K562 (cell line): ENCODE measurements around the gene RPL29. TPM values are rescaled to one million over a fixed set of nuclear protein-coding genes. Genes with fewer than 3 reads are reported as not detected.

Experiments
- ATAC-seq: fragments of 200-7000 bp; cut with Tn5 transposase; 3 replicates; pipeline ENCODE4 v1.9.1; 2020; ENCODE audit warnings: moderate library complexity
- BruUV-seq: library from RNA; stranded (reverse); fragments of 400-500 nt; replicated peaks from 2 replicates; lab custom pipeline; 2021; lab: Mats Ljungman, UMichigan
- CTCF ChIA-PET: fragments of 300-600 bp; formaldehyde crosslinking; extraction: SDS; loops from one replicate; lab custom pipeline; 2021; ENCODE audit warnings: low intra/inter-chr PET ratio; lab: Yijun Ruan, JAX
- POLR2A ChIA-PET: fragments of 300-600, 350-650 bp; sonication (Branson Sonifier 250); formaldehyde crosslinking; extraction: SDS; loops from one replicate; lab custom pipeline; 2021; ENCODE audit warnings: antibody characterized with exemption, inconsistent platforms; lab: Yijun Ruan, JAX
- DNase-seq, 4 experiments: peaks; one replicate each; pipeline versions ENCODE4 v3.0.0 to v3.0.0-alpha.2; 2011 to 2018; ENCODE audit warnings: low spot score in 3 of 4, mixed read lengths in 3 of 4; ENCODE audit errors: extremely low read depth in 1 of 4
- FAIRE-seq: peaks from 2 replicates; lab custom pipeline; 2011; peaks lifted over from hg19 to GRCh38; lab: Jason Lieb, UNC
- H2AFZ ChIP-seq: 2 replicates; pipeline ENCODE4 v1.6.0; 2011; ENCODE audit warnings: low read depth, low read length, control low read depth, inconsistent platforms
- H3K27ac ChIP-seq: fragments of 200-600 bp; 3 replicates; pipeline ENCODE4 v1.8.0; 2011; ENCODE audit warnings: low read depth, mild to moderate bottlenecking, control low read depth, inconsistent platforms, low read length, moderate library complexity, mixed read lengths; ENCODE audit errors: extremely low read depth
- H3K27me3 ChIP-seq, 2 experiments: fragments of 300-600 bp in 1 of 2; 2 replicates in 1 of 2; 3 replicates in 1 of 2; pipeline versions ENCODE4 v1.6.0 to v1.8.0; 2011; ENCODE audit warnings: inconsistent platforms in 2 of 2, low read length in 2 of 2, mild to moderate bottlenecking in 1 of 2, mixed read lengths in 1 of 2, moderate library complexity in 1 of 2; ENCODE audit not compliant: control insufficient read depth in 2 of 2, insufficient read depth in 2 of 2
- H3K36me3 ChIP-seq: fragments of 300-600 bp; 3 replicates; pipeline ENCODE4 v1.8.0; 2011; ENCODE audit warnings: mild to moderate bottlenecking, low read length, inconsistent platforms; ENCODE audit not compliant: control insufficient read depth, insufficient read depth
- H3K4me1 ChIP-seq, 2 experiments: fragments of 200-600 bp in 1 of 2; replicated peaks in 1 of 2; 2 replicates in 1 of 2; 3 replicates in 1 of 2; pipeline versions ENCODE4 v1.5.1 to v1.8.0; 2011; ENCODE audit warnings: inconsistent platforms in 2 of 2, low read length in 2 of 2, mild to moderate bottlenecking in 1 of 2, mixed read lengths in 1 of 2, moderate library complexity in 1 of 2; ENCODE audit not compliant: control insufficient read depth in 2 of 2, insufficient read depth in 2 of 2
- H3K4me2 ChIP-seq: 2 replicates; pipeline ENCODE4 v1.6.1; 2011; ENCODE audit warnings: low read length, control low read depth, inconsistent platforms, mixed read lengths; ENCODE audit not compliant: insufficient read depth
- H3K4me3 ChIP-seq: fragments of 200-600 bp; sonication (generic), shearing (Covaris generic); 2 replicates; pipeline ENCODE4 v1.5.1; 2016; ENCODE audit warnings: control low read depth, inconsistent platforms
- H3K79me2 ChIP-seq: fragments of 200-600 bp; 3 replicates; pipeline ENCODE4 v1.8.0; 2011; ENCODE audit warnings: low read length, inconsistent platforms; ENCODE audit not compliant: control insufficient read depth, insufficient read depth
- H3K9ac ChIP-seq, 2 experiments: 2 replicates each; pipeline versions ENCODE4 v1.6.0 to v1.6.1; 2011; ENCODE audit warnings: low read depth in 2 of 2, low read length in 2 of 2, control low read depth in 1 of 2, inconsistent platforms in 1 of 2, mild to moderate bottlenecking in 1 of 2, mixed read lengths in 1 of 2; ENCODE audit not compliant: insufficient read depth in 1 of 2
- H3K9me1 ChIP-seq: one replicate; pipeline ENCODE4 v1.6.0; 2011; ENCODE audit warnings: inconsistent platforms, mild to moderate bottlenecking, low read length, moderate library complexity; ENCODE audit not compliant: control insufficient read depth, insufficient read depth
- H3K9me3 ChIP-seq: replicated peaks from 2 replicates; pipeline ENCODE4 v1.5.1; 2011; ENCODE audit warnings: low read depth, low read length, inconsistent platforms; ENCODE audit not compliant: control insufficient read depth, insufficient read depth
- H4K20me1 ChIP-seq: replicated peaks from 2 replicates; pipeline ENCODE4 v1.6.1; 2011; ENCODE audit warnings: low read length, inconsistent platforms, mixed read lengths; ENCODE audit not compliant: control insufficient read depth, insufficient read depth
- CBX5 ChIP-seq: IDR thresholded peaks from 2 replicates; pipeline ENCODE4 v1.6.1; 2014; ENCODE audit warnings: low read depth, borderline replicate concordance
- EP300 ChIP-seq: IDR thresholded peaks from 2 replicates; pipeline ENCODE4 v1.6.1; 2012; ENCODE audit warnings: low read length, improper control_type of control experiment
- HSF4 ChIP-seq: fragments of 250-450 bp; sonication (Bioruptor Pico); IDR thresholded peaks from 2 replicates; pipeline ENCODE4 v2.1.2; 2022; ENCODE audit warnings: mild to moderate bottlenecking, moderate library complexity, borderline replicate concordance
- NR0B1 ChIP-seq: fragments of 450-650 bp; IDR thresholded peaks from one replicate; pipeline ENCODE4 v1.6.1; 2018; ENCODE audit warnings: mild to moderate bottlenecking, moderate library complexity; ENCODE audit not compliant: partially characterized antibody
- PPARD ChIP-seq: fragments of 250-450 bp; sonication (Bioruptor Pico); IDR thresholded peaks from 2 replicates; pipeline ENCODE4 v1.8.0; 2022; ENCODE audit warnings: inconsistent platforms, mild to moderate bottlenecking, moderate library complexity
- SIN3B ChIP-seq: fragments of 450-650 bp; IDR thresholded peaks from 2 replicates; pipeline ENCODE4 v1.6.1; 2017; ENCODE audit warnings: low read depth, mild to moderate bottlenecking, moderate library complexity
- SMARCA5 ChIP-seq: fragments of 450-650 bp; IDR thresholded peaks from 2 replicates; pipeline ENCODE4 v1.6.1; 2016
- SREBF1 ChIP-seq: fragments of 150-350 bp; IDR thresholded peaks from 2 replicates; pipeline ENCODE4 v1.6.1; 2014; ENCODE audit warnings: antibody characterized with exemption, low read depth, low read length, borderline replicate concordance
- TRIM28 ChIP-seq: fragments of 450-650 bp; IDR thresholded peaks from 2 replicates; pipeline ENCODE4 v1.6.1; 2017
- WGBS: fragments of 100-300 bp; shearing (Covaris generic); methylation state at CpG from one replicate; pipeline ENCODE4 v1.1.6; 2016; ENCODE audit warnings: low coverage, mixed read lengths; ENCODE audit not compliant: insufficient coverage; ENCODE audit errors: missing lambda C conversion rate; 5-methylcytosine and 5-hydroxymethylcytosine counted together
- in situ Hi-C: fragments of 300-500 bp; cut with MboI; formaldehyde crosslinking; loops from 4 replicates; pipeline ENCODE4 v1.15.0; 2018; ENCODE audit warnings: inconsistent platforms, mixed read lengths
- intact Hi-C: fragments of 100-400 bp; cut with micrococcal nuclease; formaldehyde crosslinking; loops from 2 replicates; pipeline ENCODE4 v1.14.2; 2022
- polyA plus RNA-seq, 8 experiments: library from polyadenylated mRNA; depleted of rRNA in 4 of 8; stranded (reverse) in 5 of 8; unstranded in 3 of 8; fragments of >200 nt; fragmentation: Nextera tagmentation in 2 of 8; fragmentation: Illumina TruSeq in 1 of 8; extraction: Ambion mirVana in 2 of 8; extraction: Trizol in 1 of 8; gene quantifications; 2 replicates each; pipeline versions ENCODE4 v1.2.1 to v1.2.3, GENCODE V29; 2011 to 2014; ENCODE audit warnings: inconsistent platforms in 1 of 8, missing spikeins in 1 of 8
- total RNA-seq, 7 experiments: library from RNA; depleted of rRNA in 6 of 7; stranded (reverse); fragments of >200 nt in 6 of 7; fragmentation: Illumina TruSeq in 2 of 7; extraction: Trizol in 2 of 7; gene quantifications; 2 replicates each; pipeline versions ENCODE4 v1.2.1 to v1.2.3, GENCODE V29; 2011 to 2021; ENCODE audit warnings: low replicate concordance in 1 of 7
- TF ChIP-seq, protein P1 (sequence below), 2 experiments: fragments of 450-650 bp in 1 of 2; sonication (generic) in 1 of 2; formaldehyde crosslinking; conservative IDR thresholded peaks; 2 replicates each; pipeline versions ENCODE4 v1.4.0 to v1.8.1; 2020 to 2022; ENCODE audit warnings: mild to moderate bottlenecking in 1 of 2, missing genetic modification reagents in 1 of 2
- TF ChIP-seq, protein P2 (sequence below): sonication (generic); formaldehyde crosslinking; IDR thresholded peaks from 2 replicates; pipeline ENCODE4 v1.8.0; 2022; ENCODE audit warnings: missing genetic modification reagents, mild to moderate bottlenecking, moderate library complexity, borderline replicate concordance
- TF ChIP-seq, protein P3 (sequence below): fragments of 450-650 bp; IDR thresholded peaks from 2 replicates; pipeline ENCODE4 v1.6.1; 2016; ENCODE audit warnings: missing biosample characterization, missing genetic modification characterization

RPL29 gene
- total and polyA plus RNA-seq, 9 of the 15 experiments (the other 6 are each of a cell fraction or from before 2014, with no cell fraction given), result 568 to 1,475 (median 1,104) TPM

- ATAC-seq (no peak), FAIRE-seq (no peak), DNase-seq (no peak)
- no peak overlapping the region for H2AFZ ChIP-seq
- H3K9me3 ChIP-seq, result no peaks in the 10 kb centered on the region
- H4K20me1 ChIP-seq, result no peaks in the 10 kb centered on the region
- no peak overlapping the region for H3K9ac ChIP-seq
- peaks cover 35 to 43% of the 10 kb centered on the region in 2 experiments for H3K4me1 ChIP-seq
- in situ Hi-C loops, result loop anchor here (25.0 kb wide), 1 partner anchor 370 kb away; no protein-coding TSS in a partner anchor
- ChIA-PET CTCF (no interaction called here), POLR2A (interaction anchor here (0.7 kb wide), 1 partner anchor 13 kb away, joined by 4 read pairs; no protein-coding TSS in a partner anchor)
- H3K79me2 ChIP-seq, result no peaks in the 10 kb centered on the region
- no peak overlapping the region for H3K4me3 ChIP-seq
- H3K27me3 ChIP-seq, result no peaks in the 10 kb centered on the region
- no peaks in the 10 kb centered on the region for H3K9me1 ChIP-seq
- H3K36me3 ChIP-seq, result no peaks in the 10 kb centered on the region
- 72% methylated on average over 6 of the region's 11 CpGs for WGBS
- intact Hi-C loops, result no loop called here
- H3K4me2 ChIP-seq, result no peak overlapping the region
- BruUV-seq, result no TSS peak
- no peak overlapping the region for H3K27ac ChIP-seq
- TF ChIP-seq TRIM28 (no peak), EP300 (no peak), PPARD (CRISPR knock-in tag) (no peak), SMARCA5 (no peak), NR0B1 (no peak), SIN3B (no peak), CBX5 (no peak), SREBF1 (no peak), HSF4 (CRISPR knock-in tag) (no peak)
- TF ChIP-seq, protein P1, sequence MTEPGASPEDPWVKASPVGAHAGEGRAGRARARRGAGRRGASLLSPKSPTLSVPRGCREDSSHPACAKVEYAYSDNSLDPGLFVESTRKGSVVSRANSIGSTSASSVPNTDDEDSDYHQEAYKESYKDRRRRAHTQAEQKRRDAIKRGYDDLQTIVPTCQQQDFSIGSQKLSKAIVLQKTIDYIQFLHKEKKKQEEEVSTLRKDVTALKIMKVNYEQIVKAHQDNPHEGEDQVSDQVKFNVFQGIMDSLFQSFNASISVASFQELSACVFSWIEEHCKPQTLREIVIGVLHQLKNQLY (CRISPR knock-in tag; conservative IDR thresholded peaks at IDR 0.05), result no peak
- TF ChIP-seq, protein P2, sequence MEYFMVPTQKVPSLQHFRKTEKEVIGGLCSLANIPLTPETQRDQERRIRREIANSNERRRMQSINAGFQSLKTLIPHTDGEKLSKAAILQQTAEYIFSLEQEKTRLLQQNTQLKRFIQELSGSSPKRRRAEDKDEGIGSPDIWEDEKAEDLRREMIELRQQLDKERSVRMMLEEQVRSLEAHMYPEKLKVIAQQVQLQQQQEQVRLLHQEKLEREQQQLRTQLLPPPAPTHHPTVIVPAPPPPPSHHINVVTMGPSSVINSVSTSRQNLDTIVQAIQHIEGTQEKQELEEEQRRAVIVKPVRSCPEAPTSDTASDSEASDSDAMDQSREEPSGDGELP (CRISPR knock-in tag), result no peak
- TF ChIP-seq, protein P3, sequence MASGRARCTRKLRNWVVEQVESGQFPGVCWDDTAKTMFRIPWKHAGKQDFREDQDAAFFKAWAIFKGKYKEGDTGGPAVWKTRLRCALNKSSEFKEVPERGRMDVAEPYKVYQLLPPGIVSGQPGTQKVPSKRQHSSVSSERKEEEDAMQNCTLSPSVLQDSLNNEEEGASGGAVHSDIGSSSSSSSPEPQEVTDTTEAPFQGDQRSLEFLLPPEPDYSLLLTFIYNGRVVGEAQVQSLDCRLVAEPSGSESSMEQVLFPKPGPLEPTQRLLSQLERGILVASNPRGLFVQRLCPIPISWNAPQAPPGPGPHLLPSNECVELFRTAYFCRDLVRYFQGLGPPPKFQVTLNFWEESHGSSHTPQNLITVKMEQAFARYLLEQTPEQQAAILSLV, result no peak
Observed at GRCh38 chr3:52017586-52017985, 21.9 kb upstream of the RPL29 start.
